Measurements from ENCODE around the gene LDHD. TPM values are rescaled to one million over a fixed set of nuclear protein-coding genes. Genes with fewer than 3 reads are reported as not detected.
"Not testable (repeated sequence)": the region's sequence is repeated elsewhere in the genome, so short reads cannot be mapped to it uniquely, and the experiment has no call there.

LDHD gene
- total RNA-seq, 2 donors from 2014 or later, result 0.19 to 1.1 TPM

- peaks cover 0 to 6% of the 10 kb centered on the region in 2 donors for H3K27me3 Mint-ChIP-seq
Measured at GRCh38 chr16:75099738-75100602, 16.6 kb downstream of the LDHD start.

DNA sequence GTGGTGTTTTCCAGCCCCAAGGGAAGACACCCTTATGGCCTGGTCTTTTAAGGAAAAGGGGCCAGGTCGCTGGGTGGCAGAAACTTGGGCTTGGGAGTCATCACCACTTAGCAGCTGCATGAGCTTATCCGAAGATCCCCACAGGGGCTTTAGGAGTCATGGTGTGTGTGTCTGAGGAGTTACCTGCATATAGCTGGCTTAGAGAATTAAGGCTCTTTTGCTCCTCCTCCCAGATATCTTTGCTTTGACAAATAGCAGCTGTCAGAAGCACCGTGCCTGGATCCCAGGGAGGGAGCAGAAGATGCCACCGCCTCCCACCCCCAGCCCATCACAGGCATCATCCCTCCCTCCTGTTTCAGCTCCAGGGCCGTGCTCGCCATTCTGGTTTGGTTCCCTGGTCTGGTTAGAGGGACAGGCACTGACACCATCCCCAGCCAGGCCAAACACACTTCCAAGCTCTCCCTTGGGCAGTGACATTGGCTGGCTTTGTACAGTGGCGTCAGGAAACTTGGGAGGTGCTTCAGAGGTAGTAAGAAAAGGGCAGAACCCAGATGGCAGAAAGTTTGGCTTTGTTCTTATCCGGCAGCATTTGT lies 17.4 kb downstream of the LDHD start:
- no peak for ATAC-seq
- peak overlapping the region; percentile 71 to 81 for H3K27ac Mint-ChIP-seq
- peaks cover 3% of the 10 kb centered on the region for H3K36me3 Mint-ChIP-seq
- H3K4me1 Mint-ChIP-seq (ENCODE audit: low read depth in 2 of 2), result peaks cover 43 to 44% of the 10 kb centered on the region in 2 donors
- H3K27me3 Mint-ChIP-seq, result peaks cover 0 to 6% of the 10 kb centered on the region in 2 donors
- peak overlapping the region; percentile 56 for H3K4me3 Mint-ChIP-seq
- DNase-seq (ENCODE audit: low spot score), result no peak
- peaks cover 2% of the 10 kb centered on the region for H3K9me3 Mint-ChIP-seq

More at GRCh38 chr16:75099738-75100602, 16.6 kb downstream of the LDHD start:
- Mint-ChIP-seq H3K4me3 (peak overlapping the region; percentile 56), H3K36me3 (peaks cover 7% of the 10 kb centered on the region), H3K9me3 (peaks cover 4% of the 10 kb centered on the region), H3K4me1 (ENCODE audit: low read depth in 2 of 2) (peaks cover 50 to 51% of the 10 kb centered on the region in 2 donors), H3K27ac (peak overlapping the region; percentile 71 to 81)
- ATAC-seq (peak; percentile 82 to 84), DNase-seq (ENCODE audit: low spot score) (peak; percentile 77)

GRCh38 chr16:75097941-75098901 lies 18.4 kb downstream of the LDHD start:
- Mint-ChIP-seq H3K9me3 (no peaks in the 10 kb centered on the region), H3K27me3 (peaks cover 0 to 6% of the 10 kb centered on the region in 2 donors), H3K4me3 (peak overlapping the region; percentile 56), H3K36me3 (no peaks in the 10 kb centered on the region), H3K4me1 (ENCODE audit: low read depth in 2 of 2) (peaks cover 40 to 41% of the 10 kb centered on the region in 2 donors), H3K27ac (peak overlapping the region; percentile 71 to 81)
- DNase-seq (ENCODE audit: low spot score), result no peak
- ATAC-seq, result peak; percentile 79 to 88

GRCh38 chr16:75097191-75097761 lies 19.3 kb downstream of the LDHD start:
- Mint-ChIP-seq H3K27ac (peak overlapping the region; percentile 74 to 81), H3K4me1 (ENCODE audit: low read depth in 2 of 2) (peaks cover 33 to 37% of the 10 kb centered on the region in 2 donors), H3K9me3 (no peaks in the 10 kb centered on the region), H3K4me3 (no peak overlapping the region), H3K27me3 (no peaks in the 10 kb centered on the region), H3K36me3 (no peaks in the 10 kb centered on the region)
- DNase-seq (ENCODE audit: low spot score), result no peak
- no peak for ATAC-seq

DNA sequence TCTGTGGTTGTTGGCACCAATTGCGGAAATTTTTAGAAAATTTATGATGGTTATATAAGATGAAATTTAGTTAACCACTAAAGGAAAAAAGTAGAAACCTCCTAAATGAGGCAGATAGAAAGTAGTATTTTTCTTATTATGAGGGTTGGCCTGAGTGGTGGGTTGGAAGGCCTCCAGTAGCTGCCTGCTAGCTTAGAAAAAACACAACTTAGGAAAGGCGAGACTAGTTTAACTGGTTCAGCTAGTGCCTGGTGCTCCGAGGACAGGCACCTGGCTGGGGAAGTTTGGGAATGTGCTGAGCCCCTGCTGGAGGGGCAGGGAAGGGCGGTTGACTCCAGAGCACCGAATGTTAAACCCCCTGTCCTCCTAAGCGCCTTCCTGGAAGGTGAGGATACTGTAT lies 19.9 kb downstream of the LDHD start:
- Mint-ChIP-seq H3K36me3 (no peaks in the 10 kb centered on the region), H3K4me1 (ENCODE audit: low read depth in 2 of 2) (peaks cover 34 to 37% of the 10 kb centered on the region in 2 donors), H3K4me3 (peak overlapping the region; percentile 40), H3K27ac (peak overlapping the region; percentile 74 to 81), H3K9me3 (no peaks in the 10 kb centered on the region), H3K27me3 (no peaks in the 10 kb centered on the region)
- DNase-seq (ENCODE audit: low spot score) (no peak), ATAC-seq (no peak)

DNA sequence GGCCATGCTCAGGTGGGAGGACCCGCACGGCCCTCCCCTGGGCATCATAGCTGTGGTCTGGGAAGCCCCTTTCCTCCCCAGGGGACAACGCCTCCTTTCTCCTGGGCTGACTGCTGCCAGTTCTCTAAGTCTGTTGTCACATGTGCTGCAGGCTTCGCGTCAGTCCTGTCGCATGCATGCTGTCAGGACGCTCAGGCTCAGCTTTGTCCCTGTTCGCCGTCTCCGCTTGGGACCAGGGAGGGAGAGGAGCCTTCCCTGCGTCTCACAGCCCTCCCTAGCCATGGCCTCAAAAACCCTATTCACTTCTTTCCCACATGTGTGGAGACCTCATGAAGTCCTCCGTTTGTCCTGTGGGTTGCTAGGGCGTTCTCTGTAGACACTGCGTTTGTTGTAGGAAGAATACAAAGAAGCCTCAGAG lies 21.4 kb downstream of the LDHD start:
- no peak for DNase-seq (ENCODE audit: low spot score)
- Mint-ChIP-seq H3K9me3 (no peaks in the 10 kb centered on the region), H3K4me3 (no peak overlapping the region), H3K27me3 (no peaks in the 10 kb centered on the region), H3K27ac (no peak overlapping the region), H3K36me3 (no peaks in the 10 kb centered on the region), H3K4me1 (ENCODE audit: low read depth in 2 of 2) (peaks cover 30 to 33% of the 10 kb centered on the region in 2 donors)
- ATAC-seq, result no peak

- no peak overlapping the region for H3K4me3 Mint-ChIP-seq
- no peak for ATAC-seq
- H3K4me1 Mint-ChIP-seq (ENCODE audit: low read depth in 2 of 2), result peaks cover 24 to 30% of the 10 kb centered on the region in 2 donors
- no peak for DNase-seq (ENCODE audit: low spot score)
- H3K36me3 Mint-ChIP-seq, result no peaks in the 10 kb centered on the region
- H3K27ac Mint-ChIP-seq, result peak overlapping the region in 1 of 2 donors; percentile 28
- no peaks in the 10 kb centered on the region for H3K27me3 Mint-ChIP-seq
- H3K9me3 Mint-ChIP-seq, result no peaks in the 10 kb centered on the region
Measured at GRCh38 chr16:75093598-75094540, 22.7 kb downstream of the LDHD start.

GRCh38 chr16:75092777-75093176 lies 23.8 kb downstream of the LDHD start:
- DNase-seq (ENCODE audit: low spot score) (no peak), ATAC-seq (no peak)
- no peaks in the 10 kb centered on the region for H3K27me3 Mint-ChIP-seq
- H3K4me3 Mint-ChIP-seq, result no peak overlapping the region
- no peaks in the 10 kb centered on the region for H3K36me3 Mint-ChIP-seq
- H3K9me3 Mint-ChIP-seq, result no peaks in the 10 kb centered on the region
- peak overlapping the region in 1 of 2 donors; percentile 55 for H3K27ac Mint-ChIP-seq
- H3K4me1 Mint-ChIP-seq (ENCODE audit: low read depth in 2 of 2), result peaks cover 21 to 24% of the 10 kb centered on the region in 2 donors

GRCh38 chr16:75091619-75092018 lies 25.0 kb downstream of the LDHD start:
- not testable (repeated sequence) for H3K36me3 Mint-ChIP-seq; H3K4me3 Mint-ChIP-seq; ATAC-seq; H3K9me3 Mint-ChIP-seq; H3K27ac Mint-ChIP-seq; H3K27me3 Mint-ChIP-seq; DNase-seq (ENCODE audit: low spot score)
- peaks cover 18 to 22% of the 10 kb centered on the region in 2 donors for H3K4me1 Mint-ChIP-seq (ENCODE audit: low read depth in 2 of 2)

DNA sequence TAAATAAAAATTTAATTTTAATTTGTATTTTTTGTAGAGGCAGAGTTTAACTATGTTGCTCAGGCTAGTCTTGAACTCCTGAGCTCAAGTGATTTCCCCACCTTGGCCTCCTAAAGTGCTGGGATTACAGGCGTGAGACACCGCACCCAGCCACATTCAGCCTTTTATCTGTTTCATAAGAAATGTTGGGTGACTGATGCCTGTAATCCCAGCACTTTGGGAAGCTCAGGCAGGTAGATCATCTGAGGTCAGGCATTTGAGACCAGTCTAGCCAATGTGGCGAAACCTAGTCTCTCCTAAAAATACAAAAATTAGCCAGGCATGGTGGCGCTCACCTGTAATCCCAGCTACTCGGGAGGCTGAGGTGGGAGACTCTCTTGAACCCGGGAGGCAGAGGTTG lies 25.7 kb downstream of the LDHD start:
- not testable (repeated sequence) for H3K9me3 Mint-ChIP-seq; H3K27me3 Mint-ChIP-seq; DNase-seq (ENCODE audit: low spot score); ATAC-seq; H3K27ac Mint-ChIP-seq; H3K36me3 Mint-ChIP-seq; H3K4me3 Mint-ChIP-seq
- H3K4me1 Mint-ChIP-seq (ENCODE audit: low read depth in 2 of 2), result peaks cover 14 to 22% of the 10 kb centered on the region in 2 donors

DNA sequence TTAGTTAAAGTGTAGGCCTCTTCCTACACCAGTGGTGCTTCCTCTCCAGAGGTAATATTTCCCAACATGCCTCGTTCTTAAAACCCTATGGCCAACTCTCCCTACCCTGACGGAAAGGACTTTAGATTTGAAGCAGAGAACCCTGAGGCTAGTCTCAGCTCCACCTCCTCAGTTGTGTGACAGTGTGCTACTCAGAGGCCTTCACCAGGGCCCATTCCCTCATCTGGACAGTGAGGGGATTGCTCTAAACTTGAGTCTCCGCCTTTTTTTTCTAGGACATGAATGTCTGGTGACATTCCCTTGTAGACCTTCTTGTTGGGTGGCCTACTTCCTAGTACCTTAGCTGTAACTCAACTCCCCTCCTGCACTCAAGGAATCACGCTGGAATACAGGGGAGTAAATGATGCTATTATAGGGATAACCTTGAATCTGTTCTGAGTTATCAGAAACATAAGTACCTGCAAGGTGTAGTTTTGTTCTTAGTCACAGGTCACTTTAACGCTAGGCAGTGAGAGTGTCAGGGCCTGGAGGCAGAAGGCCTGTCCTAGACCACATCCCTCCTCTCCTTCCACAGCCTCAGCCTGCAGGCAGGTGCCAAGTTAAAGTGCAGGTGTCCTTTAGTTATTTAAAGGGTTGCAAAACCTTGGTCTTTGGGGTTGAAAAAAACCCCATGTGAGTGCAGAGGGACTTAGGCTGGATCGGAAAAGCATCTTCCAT lies 26.9 kb downstream of the LDHD start:
- Mint-ChIP-seq H3K4me1 (ENCODE audit: low read depth in 2 of 2) (peaks cover 26 to 30% of the 10 kb centered on the region in 2 donors), H3K9me3 (peaks cover 3% of the 10 kb centered on the region), H3K27me3 (no peaks in the 10 kb centered on the region), H3K4me3 (no peak overlapping the region), H3K36me3 (peaks cover 6% of the 10 kb centered on the region), H3K27ac (peak overlapping the region; percentile 35 to 51)
- peak; percentile 56 to 62 for ATAC-seq
- DNase-seq (ENCODE audit: low spot score), result no peak

DNA sequence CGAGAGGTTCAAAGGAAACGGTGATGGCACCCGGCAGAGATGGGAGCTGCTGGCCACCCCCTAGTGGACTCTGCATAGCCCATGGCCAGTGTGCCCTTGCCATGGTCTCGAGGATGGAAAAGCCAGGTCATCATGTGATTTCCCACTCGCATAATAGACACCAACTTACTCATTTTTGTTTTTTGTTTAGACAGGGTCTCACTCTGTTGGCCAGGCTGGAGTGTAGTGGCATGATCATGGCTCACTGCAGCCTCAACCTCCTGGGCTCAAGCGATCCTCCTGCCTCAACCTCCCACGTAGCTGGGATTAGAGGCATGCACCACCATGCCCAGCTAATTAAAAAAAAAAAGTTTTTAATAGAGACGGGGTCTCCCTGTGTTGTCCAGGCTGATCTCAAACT lies 27.6 kb downstream of the LDHD start:
- H3K27ac Mint-ChIP-seq, result peak overlapping the region in 1 of 2 donors; percentile 58
- peaks cover 33% of the 10 kb centered on the region in 2 donors for H3K4me1 Mint-ChIP-seq (ENCODE audit: low read depth in 2 of 2)
- H3K36me3 Mint-ChIP-seq, result peaks cover 6% of the 10 kb centered on the region
- no peak overlapping the region for H3K4me3 Mint-ChIP-seq
- DNase-seq (ENCODE audit: low spot score) (no peak), ATAC-seq (no peak)
- peaks cover 3% of the 10 kb centered on the region for H3K9me3 Mint-ChIP-seq
- no peaks in the 10 kb centered on the region for H3K27me3 Mint-ChIP-seq
